Measurements from ENCODE around the gene TEX11. TPM values are rescaled to one million over a fixed set of nuclear protein-coding genes. Genes with fewer than 3 reads are reported as not detected.
"Not testable (repeated sequence)": the region's sequence is repeated elsewhere in the genome, so short reads cannot be mapped to it uniquely, and the experiment has no call there.

Gene TEX11
- total RNA-seq = under 1 TPM in 1 of 2 donors, not detected in 1; 0.22 TPM

DNA sequence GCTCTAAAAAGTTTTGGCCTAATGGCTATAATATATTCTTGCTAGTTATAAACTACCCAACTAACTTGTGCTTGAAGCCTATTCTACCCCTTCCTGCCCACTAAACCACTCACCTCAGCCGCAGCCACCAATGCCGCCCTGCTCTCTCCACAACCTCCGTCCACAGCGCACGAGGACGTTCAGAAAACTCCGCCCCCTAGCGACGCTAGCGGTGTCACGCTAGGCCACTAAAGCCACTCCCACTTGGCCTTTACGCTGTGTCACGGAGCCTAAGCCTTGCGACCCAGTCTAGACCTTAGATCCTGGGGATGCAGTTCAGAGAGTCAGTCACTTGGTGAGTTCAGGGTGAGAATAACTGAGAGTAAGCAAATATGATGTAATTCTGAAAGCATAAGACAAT lies at the start of gene TEX11:
Gene TEX11 (minus strand): TSS at position 171 of the 400 bp plus-strand sequence. CDS start 922 bp downstream, outside the sequence.
- Mint-ChIP-seq H3K9me3 (no peaks in the 10 kb centered on the region), H3K27ac (no peak within 1 kb of the TSS), H3K4me3 (no peak within 1 kb of the TSS), H3K27me3 (ENCODE audit: low read depth) (no peaks in the 10 kb centered on the region), H3K36me3 (ENCODE audit: insufficient read depth in 2 of 2) (no peaks in the 10 kb centered on the region), H3K4me1 (ENCODE audit: low read depth) (no peaks in the 10 kb centered on the region)
- ATAC-seq (replicated peaks in 1 of 2) (no peak), DNase-seq (no peak)

DNA sequence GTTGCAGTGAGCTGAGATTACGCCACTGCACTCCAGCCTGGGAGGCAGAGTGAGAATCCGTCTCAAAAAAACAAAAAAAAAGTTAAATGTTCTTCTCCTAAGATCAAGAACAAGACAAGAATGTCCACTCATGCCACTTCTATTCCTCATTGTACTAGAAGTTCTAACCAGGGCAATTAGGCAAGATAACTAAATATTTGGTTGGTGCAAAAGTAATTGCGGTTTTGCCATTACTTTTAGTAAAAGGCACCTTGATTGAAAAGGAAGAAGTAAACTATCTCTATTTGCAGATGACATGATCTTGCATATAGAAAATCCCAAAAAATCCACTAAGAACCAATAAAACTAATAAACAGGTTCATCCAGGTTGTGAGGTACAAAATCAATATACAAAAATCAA lies 46.4 kb upstream of the TEX11 start:
- no peak for DNase-seq
- H3K9me3 Mint-ChIP-seq = no peaks in the 10 kb centered on the region
- H3K4me3 Mint-ChIP-seq = no peak overlapping the region
- ATAC-seq (replicated peaks in 1 of 2) = no peak
- H3K36me3 Mint-ChIP-seq (ENCODE audit: insufficient read depth in 2 of 2) = no peaks in the 10 kb centered on the region
- H3K27ac Mint-ChIP-seq = no peak overlapping the region
- H3K27me3 Mint-ChIP-seq (ENCODE audit: low read depth) = peaks cover 34% of the 10 kb centered on the region
- H3K4me1 Mint-ChIP-seq (ENCODE audit: low read depth) = no peaks in the 10 kb centered on the region

DNA sequence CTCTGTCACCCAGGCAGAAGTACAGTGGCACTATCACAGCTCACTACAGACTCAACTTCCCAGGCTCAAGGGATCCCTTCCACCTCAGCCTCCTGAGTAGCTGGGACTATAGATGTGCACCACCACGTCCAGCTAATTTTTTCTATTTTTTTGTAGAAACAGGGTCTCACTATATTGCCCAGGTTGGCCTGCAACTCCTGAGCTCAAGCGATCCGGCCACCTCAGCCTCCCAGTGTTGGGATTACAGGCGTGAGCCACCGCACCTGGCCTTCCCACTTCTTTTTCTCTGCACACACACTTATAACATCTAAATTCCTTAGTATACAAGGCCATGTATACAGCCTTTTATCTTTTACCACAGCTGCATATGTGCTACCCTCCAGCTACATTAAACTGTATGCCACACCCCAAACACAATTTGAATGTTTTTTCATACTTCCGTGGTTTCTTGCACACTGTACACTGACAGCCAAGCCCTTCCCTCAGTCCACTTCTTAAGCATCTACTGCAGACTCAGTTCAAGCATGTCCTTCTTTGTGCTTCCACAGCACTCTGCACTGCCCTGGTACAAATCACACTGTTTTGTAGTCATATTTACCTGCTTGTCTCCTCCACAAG lies 15.9 kb upstream of the TEX11 start:
- DNase-seq = no peak
- H3K4me1 Mint-ChIP-seq (ENCODE audit: low read depth) = no peaks in the 10 kb centered on the region
- no peaks in the 10 kb centered on the region for H3K9me3 Mint-ChIP-seq
- no peak for ATAC-seq (replicated peaks in 1 of 2)
- H3K4me3 Mint-ChIP-seq = no peak overlapping the region
- H3K27ac Mint-ChIP-seq = no peak overlapping the region
- no peaks in the 10 kb centered on the region for H3K36me3 Mint-ChIP-seq (ENCODE audit: insufficient read depth in 2 of 2)
- H3K27me3 Mint-ChIP-seq (ENCODE audit: low read depth) = peaks cover 48% of the 10 kb centered on the region

DNA sequence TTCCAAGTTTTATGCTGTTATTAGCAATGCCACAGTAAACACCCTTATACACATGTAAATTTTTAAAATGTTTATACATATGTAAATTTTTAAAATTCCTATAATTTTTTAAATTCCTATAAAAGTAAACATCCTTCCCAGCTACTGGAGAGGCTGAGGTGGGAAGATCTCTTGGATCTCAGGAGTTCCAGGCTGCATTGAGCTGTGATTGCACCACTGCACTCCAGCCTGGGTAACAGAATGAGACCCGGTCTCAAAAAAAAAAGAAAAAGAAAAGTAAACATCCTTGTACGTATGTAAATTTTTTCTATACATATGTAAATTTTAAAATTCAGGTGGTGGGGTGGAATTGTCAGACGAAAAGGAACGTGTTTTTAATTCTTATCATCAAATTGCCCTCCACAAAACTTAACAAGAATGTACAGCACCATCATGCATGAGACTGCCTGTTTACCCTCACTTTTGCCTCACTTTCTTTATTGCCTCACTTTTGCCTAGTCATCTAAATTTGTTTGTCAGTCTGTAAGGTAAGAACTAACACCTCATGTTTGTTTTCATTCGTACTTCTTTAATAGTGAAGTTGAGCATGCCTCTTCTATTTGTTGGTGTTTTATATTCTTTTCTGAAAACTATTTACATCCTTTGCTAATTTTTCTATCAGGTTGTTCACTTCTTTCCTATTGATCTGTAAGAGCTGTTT lies 14.4 kb upstream of the TEX11 start:
- DNase-seq = no peak
- Mint-ChIP-seq H3K4me3 (no peak overlapping the region), H3K27ac (no peak overlapping the region), H3K4me1 (ENCODE audit: low read depth) (no peaks in the 10 kb centered on the region), H3K27me3 (ENCODE audit: low read depth) (peaks cover 34% of the 10 kb centered on the region), H3K9me3 (no peaks in the 10 kb centered on the region), H3K36me3 (ENCODE audit: insufficient read depth in 2 of 2) (no peaks in the 10 kb centered on the region)
- ATAC-seq (replicated peaks in 1 of 2) = no peak

DNA sequence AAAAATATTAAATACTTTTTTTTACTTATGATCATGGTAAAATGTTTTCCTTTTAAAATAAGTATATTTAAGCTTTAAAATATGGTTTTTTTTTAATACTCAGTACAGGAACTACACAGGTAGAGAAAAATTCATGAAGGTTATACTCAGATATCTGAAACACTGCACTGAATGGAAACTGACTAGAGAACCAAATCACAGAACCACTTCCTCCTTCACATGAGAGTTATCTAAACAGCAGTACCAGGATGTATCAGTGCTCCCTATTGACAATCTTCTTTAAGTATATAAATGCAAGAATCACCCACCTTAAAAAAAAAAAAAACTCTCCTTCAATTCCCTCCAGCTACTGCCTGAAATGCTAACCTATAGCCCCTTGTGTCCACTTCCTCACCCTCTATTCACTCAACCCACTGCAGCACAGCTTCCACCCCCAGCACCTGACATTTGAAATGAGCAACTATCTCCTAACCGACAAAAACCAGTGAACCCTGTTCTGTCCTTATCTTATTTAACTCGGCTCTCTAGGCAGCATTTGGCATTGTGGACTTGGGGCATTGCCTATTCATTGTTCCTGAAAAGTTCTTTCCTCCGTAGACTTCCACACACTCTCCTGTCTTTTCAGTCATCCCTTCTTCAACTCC lies 13.3 kb upstream of the TEX11 start:
- Mint-ChIP-seq H3K27ac (no peak overlapping the region), H3K9me3 (no peaks in the 10 kb centered on the region), H3K4me1 (ENCODE audit: low read depth) (no peaks in the 10 kb centered on the region), H3K36me3 (ENCODE audit: insufficient read depth in 2 of 2) (no peaks in the 10 kb centered on the region), H3K4me3 (no peak overlapping the region), H3K27me3 (ENCODE audit: low read depth) (peaks cover 24% of the 10 kb centered on the region)
- ATAC-seq (replicated peaks in 1 of 2) (no peak), DNase-seq (no peak)

DNA sequence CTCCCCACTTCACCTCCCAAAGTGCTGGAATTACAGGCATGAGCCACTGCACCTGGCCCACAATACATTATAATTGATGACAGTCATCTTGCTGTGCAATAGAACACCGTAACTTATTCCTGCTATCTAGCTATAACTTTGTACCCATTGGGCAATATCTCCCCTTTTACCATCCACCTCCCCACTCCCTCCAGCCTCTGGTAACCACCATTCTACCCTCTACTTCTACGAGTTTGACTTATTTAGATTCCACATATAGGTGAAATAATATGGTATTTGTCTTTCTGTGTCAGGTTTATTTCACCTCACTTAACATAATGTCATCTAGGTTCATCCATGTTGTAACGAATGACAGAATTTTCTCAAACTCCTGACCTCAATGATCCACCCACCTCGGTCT lies 8.2 kb upstream of the TEX11 start:
- Mint-ChIP-seq H3K9me3 (no peaks in the 10 kb centered on the region), H3K4me1 (ENCODE audit: low read depth) (no peaks in the 10 kb centered on the region), H3K27me3 (ENCODE audit: low read depth) (no peaks in the 10 kb centered on the region), H3K27ac (no peak overlapping the region), H3K36me3 (ENCODE audit: insufficient read depth in 2 of 2) (no peaks in the 10 kb centered on the region), H3K4me3 (no peak overlapping the region)
- ATAC-seq (replicated peaks in 1 of 2) = peak; percentile 23 to 55
- no peak for DNase-seq

DNA sequence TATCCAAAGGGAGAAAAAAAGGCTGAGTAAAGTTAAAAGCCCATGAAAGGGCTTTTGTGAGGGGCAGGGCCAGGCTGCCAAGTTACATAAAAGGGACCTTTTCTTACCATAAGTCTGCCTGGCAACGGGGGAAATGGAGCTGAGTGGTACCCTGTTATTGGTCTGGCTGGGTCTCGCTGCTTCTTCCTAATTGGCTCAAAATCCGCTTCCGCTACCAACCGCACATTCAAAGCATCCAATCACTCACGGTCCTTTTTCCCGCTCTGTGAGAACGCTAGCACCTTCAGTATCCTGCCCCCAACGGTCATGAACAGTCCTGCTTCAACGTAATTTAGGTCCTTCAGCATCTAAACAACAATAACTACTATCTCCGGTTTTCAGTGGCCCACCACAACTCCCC lies 611 bp downstream of the TEX11 start:
- Mint-ChIP-seq H3K27me3 (ENCODE audit: low read depth) (no peaks in the 10 kb centered on the region), H3K27ac (no peak overlapping the region), H3K4me3 (no peak overlapping the region), H3K4me1 (ENCODE audit: low read depth) (no peaks in the 10 kb centered on the region), H3K9me3 (no peaks in the 10 kb centered on the region), H3K36me3 (ENCODE audit: insufficient read depth in 2 of 2) (no peaks in the 10 kb centered on the region)
- DNase-seq (no peak), ATAC-seq (replicated peaks in 1 of 2) (no peak)

DNA sequence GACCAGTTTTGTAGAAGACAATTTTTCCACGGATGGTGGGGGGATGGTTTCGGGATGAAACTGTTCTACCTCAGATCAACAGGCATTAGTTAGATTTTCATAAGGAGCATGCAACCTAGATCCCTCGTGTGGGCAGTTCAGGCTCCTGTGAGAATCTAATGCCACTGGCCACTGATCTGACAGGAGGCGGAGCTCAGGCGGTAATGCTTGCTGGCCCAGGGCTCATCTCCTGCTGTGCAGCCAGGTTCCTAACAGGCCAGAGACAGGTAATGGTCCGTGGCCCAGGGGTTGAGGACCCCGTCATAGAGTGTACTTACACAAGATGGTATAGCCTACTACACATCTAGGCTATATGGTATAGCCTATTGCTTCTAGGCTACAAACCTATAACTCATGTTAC lies 7.0 kb downstream of the TEX11 start:
- ATAC-seq (replicated peaks in 1 of 2) = no peak
- Mint-ChIP-seq H3K9me3 (no peaks in the 10 kb centered on the region), H3K27me3 (ENCODE audit: low read depth) (peaks cover 4% of the 10 kb centered on the region), H3K27ac (no peak overlapping the region), H3K4me3 (no peak overlapping the region), H3K36me3 (ENCODE audit: insufficient read depth in 2 of 2) (no peaks in the 10 kb centered on the region), H3K4me1 (ENCODE audit: low read depth) (no peaks in the 10 kb centered on the region)
- DNase-seq = no peak

DNA sequence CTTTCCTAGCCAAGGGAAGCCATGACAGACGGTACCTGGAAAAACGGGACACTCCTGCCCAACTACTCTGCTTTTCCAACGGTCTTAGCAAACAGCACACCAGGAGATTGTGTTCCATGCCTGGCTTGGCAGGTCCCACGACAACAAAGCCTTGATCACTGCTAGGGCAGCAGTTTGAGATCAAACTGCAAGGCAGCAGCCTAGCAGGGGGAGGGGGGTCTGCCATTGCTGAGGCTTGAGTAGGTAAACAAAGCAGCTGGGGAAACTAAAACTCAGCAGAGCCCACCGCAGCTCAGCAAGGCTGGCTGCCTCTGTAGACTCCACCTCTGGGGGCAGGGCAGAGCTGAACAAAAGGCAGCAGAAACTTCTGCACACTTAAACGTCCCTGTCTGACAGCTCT lies 18.1 kb downstream of the TEX11 start:
- H3K4me1 Mint-ChIP-seq (ENCODE audit: low read depth); ATAC-seq (replicated peaks in 1 of 2); H3K36me3 Mint-ChIP-seq (ENCODE audit: insufficient read depth in 2 of 2); H3K4me3 Mint-ChIP-seq; H3K27ac Mint-ChIP-seq; H3K9me3 Mint-ChIP-seq; DNase-seq: not testable (repeated sequence)
- peaks cover 62% of the 10 kb centered on the region for H3K27me3 Mint-ChIP-seq (ENCODE audit: low read depth)

DNA sequence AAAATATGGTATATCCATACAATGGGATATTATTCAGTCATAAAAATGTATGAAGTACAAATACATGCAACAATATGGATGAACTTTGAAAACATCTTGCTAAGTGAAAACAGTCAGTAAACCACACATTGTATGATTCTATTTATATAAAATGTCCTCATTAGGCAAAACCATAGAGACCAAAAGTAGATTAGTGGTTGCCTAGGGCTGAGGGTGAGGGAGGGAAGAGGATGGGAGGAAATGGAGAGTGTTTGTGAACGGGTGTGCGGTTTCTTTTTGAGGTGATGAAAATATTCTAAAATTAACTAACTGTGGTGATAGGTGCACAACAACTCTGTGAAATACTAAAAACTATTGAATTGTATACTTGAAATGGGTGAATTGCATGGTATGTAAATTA lies 29.6 kb downstream of the TEX11 start:
- DNase-seq (no peak), ATAC-seq (replicated peaks in 1 of 2) (no peak)
- Mint-ChIP-seq H3K27ac (no peak overlapping the region), H3K4me3 (no peak overlapping the region), H3K9me3 (no peaks in the 10 kb centered on the region), H3K27me3 (ENCODE audit: low read depth) (peaks cover 6% of the 10 kb centered on the region), H3K36me3 (ENCODE audit: insufficient read depth in 2 of 2) (no peaks in the 10 kb centered on the region), H3K4me1 (ENCODE audit: low read depth) (no peaks in the 10 kb centered on the region)

DNA sequence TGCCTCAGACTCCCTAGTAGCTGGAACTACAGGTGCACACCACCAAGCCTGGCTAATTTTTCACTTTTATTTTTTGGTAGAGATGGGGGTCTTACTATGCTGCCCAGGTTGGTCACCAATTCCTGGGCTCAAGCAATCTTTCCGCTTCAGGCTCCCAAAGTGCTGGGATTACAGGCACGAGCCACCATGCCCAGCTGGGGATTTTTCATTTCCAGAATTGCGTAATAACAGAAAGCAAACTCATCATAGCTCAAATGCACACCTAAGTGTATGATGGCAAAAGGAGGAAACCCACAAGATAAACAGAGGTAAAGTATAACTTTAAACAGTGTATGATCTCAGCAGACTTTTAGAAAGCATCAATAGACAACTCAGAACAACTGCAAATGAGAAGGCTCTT lies 56.2 kb downstream of the TEX11 start:
- H3K4me1 Mint-ChIP-seq (ENCODE audit: low read depth) = no peaks in the 10 kb centered on the region

DNA sequence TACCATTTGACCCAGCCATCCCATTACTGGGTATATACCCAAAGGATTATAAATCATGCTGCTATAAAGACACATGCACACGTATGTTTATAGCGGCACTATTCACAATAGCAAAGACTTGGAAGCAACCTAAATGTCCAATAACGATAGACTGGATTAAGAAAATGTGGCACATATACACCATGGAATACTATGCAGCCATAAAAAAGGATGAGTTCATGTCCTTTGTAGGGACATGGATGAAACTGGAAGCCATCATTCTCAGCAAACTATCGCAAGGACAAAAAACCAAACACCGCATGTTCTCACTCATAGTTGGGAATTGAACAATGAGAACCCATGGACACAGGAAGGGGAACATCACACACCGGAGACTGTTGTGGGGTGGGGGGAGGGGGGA lies 64.4 kb downstream of the TEX11 start:
- H3K4me3 Mint-ChIP-seq; H3K27ac Mint-ChIP-seq; H3K4me1 Mint-ChIP-seq (ENCODE audit: low read depth); H3K36me3 Mint-ChIP-seq (ENCODE audit: insufficient read depth in 2 of 2); DNase-seq; H3K9me3 Mint-ChIP-seq; ATAC-seq (replicated peaks in 1 of 2): not testable (repeated sequence)
- H3K27me3 Mint-ChIP-seq (ENCODE audit: low read depth) = peaks cover 29% of the 10 kb centered on the region

More for the DNA sequence above, 56.2 kb downstream of the TEX11 start:
- H3K27me3 Mint-ChIP-seq (ENCODE audit: low read depth) = peaks cover 47% of the 10 kb centered on the region
- H3K27ac Mint-ChIP-seq = no peak overlapping the region
- no peaks in the 10 kb centered on the region for H3K36me3 Mint-ChIP-seq (ENCODE audit: insufficient read depth in 2 of 2)
- ATAC-seq (replicated peaks in 1 of 2) (no peak), DNase-seq (no peak)
- H3K9me3 Mint-ChIP-seq = no peaks in the 10 kb centered on the region
- no peak overlapping the region for H3K4me3 Mint-ChIP-seq

DNA sequence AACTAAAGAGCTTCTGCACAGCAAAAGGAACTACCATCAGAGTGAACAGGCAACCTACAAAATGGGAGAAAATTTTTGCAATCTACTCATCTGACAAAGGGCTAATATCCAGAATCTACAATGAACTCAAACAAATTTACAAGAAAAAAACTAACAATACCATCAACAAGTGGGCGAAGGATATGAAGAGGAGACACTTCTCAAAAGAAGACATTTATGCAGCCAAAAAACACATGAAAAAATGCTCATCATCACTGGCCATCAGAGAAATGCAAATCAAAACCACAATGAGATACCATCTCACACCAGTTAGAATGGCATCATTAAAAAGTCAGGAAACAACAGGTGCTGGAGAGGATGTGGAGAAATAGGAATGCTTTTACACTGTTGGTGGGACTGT lies 64.9 kb downstream of the TEX11 start:
- H3K27me3 Mint-ChIP-seq (ENCODE audit: low read depth) = peaks cover 27% of the 10 kb centered on the region
- not testable (repeated sequence) for H3K4me3 Mint-ChIP-seq; H3K4me1 Mint-ChIP-seq (ENCODE audit: low read depth); H3K36me3 Mint-ChIP-seq (ENCODE audit: insufficient read depth in 2 of 2); H3K9me3 Mint-ChIP-seq; ATAC-seq (replicated peaks in 1 of 2); DNase-seq; H3K27ac Mint-ChIP-seq

All from activated T-cell treated with anti-CD3 and anti-CD28 coated beads, Interleukin-2, amount 50 U/mL, for 72 hours (primary cell).